HEK293T (cell line): ENCODE data around the gene TEKT3.

Source experiments
- CTCF ChIA-PET: fragments of 350-600 bp; formaldehyde crosslinking; extraction: SDS; loops from one replicate; lab custom pipeline; 2021; ENCODE audit warnings: antibody characterized with exemption, inconsistent platforms; lab: Yijun Ruan, JAX
- POLR2A ChIA-PET: fragments of 350-600 bp; formaldehyde crosslinking; extraction: SDS; loops from one replicate; lab custom pipeline; 2020; ENCODE audit warnings: antibody characterized with exemption, inconsistent platforms; lab: Yijun Ruan, JAX
- DNase-seq: peaks from one replicate; pipeline ENCODE4 v3.0.0; 2012; ENCODE audit warnings: mixed read lengths; ENCODE audit errors: extremely low spot score
- ARNT ChIP-seq: fragments of 450-650 bp; IDR thresholded peaks from 2 replicates; pipeline ENCODE4 v1.6.1; 2017; ENCODE audit warnings: mild to moderate bottlenecking
- BHLHE40 ChIP-seq: fragments of 450-650 bp; IDR thresholded peaks from 2 replicates; pipeline ENCODE4 v1.6.1; 2016; ENCODE audit warnings: mild to moderate bottlenecking, moderate library complexity, borderline replicate concordance
- CTBP1 ChIP-seq: fragments of 450-650 bp; IDR thresholded peaks from 2 replicates; pipeline ENCODE4 v1.6.1; 2016; ENCODE audit warnings: borderline replicate concordance
- ELF4 ChIP-seq: fragments of 450-650 bp; IDR thresholded peaks from 2 replicates; pipeline ENCODE4 v1.6.1; 2017; ENCODE audit warnings: antibody characterized with exemption
- FOXA1 ChIP-seq: fragments of 450-650 bp; IDR thresholded peaks from 2 replicates; pipeline ENCODE4 v1.6.1; 2016; ENCODE audit warnings: mild to moderate bottlenecking
- FOXK2 ChIP-seq: fragments of 450-650 bp; IDR thresholded peaks from 2 replicates; pipeline ENCODE4 v1.6.1; 2016; ENCODE audit warnings: mild to moderate bottlenecking
- FOXM1 ChIP-seq: fragments of 450-650 bp; IDR thresholded peaks from 2 replicates; pipeline ENCODE4 v1.6.1; 2017; ENCODE audit warnings: mild to moderate bottlenecking, borderline replicate concordance
- HDGF ChIP-seq: fragments of 450-650 bp; IDR thresholded peaks from 2 replicates; pipeline ENCODE4 v1.6.1; 2017; ENCODE audit warnings: antibody characterized with exemption, borderline replicate concordance
- L3MBTL2 ChIP-seq: fragments of 450-650 bp; conservative IDR thresholded peaks from 2 replicates; pipeline ENCODE4 v1.6.1; 2016; ENCODE audit warnings: mild to moderate bottlenecking
- LEF1 ChIP-seq: fragments of 450-650 bp; IDR thresholded peaks from 2 replicates; pipeline ENCODE4 v1.6.1; 2017; ENCODE audit warnings: mild to moderate bottlenecking, borderline replicate concordance
- NFRKB ChIP-seq: fragments of 450-650 bp; IDR thresholded peaks from 2 replicates; pipeline ENCODE4 v1.6.1; 2016; ENCODE audit warnings: mild to moderate bottlenecking, moderate library complexity
- PKNOX1 ChIP-seq: fragments of 450-650 bp; IDR thresholded peaks from 2 replicates; pipeline ENCODE4 v1.6.1; 2016
- SP1 ChIP-seq: fragments of 450-650 bp; IDR thresholded peaks from 2 replicates; pipeline ENCODE4 v1.6.1; 2017
- SUZ12 ChIP-seq: fragments of 450-650 bp; IDR thresholded peaks from 2 replicates; pipeline ENCODE4 v1.6.1; 2016; ENCODE audit warnings: mild to moderate bottlenecking
- TARDBP ChIP-seq: fragments of 450-650 bp; IDR thresholded peaks from 2 replicates; pipeline ENCODE4 v1.6.1; 2016
- ZNF384 ChIP-seq: fragments of 450-650 bp; IDR thresholded peaks from 2 replicates; pipeline ENCODE4 v1.6.1; 2016

TEKT3 gene

DNA sequence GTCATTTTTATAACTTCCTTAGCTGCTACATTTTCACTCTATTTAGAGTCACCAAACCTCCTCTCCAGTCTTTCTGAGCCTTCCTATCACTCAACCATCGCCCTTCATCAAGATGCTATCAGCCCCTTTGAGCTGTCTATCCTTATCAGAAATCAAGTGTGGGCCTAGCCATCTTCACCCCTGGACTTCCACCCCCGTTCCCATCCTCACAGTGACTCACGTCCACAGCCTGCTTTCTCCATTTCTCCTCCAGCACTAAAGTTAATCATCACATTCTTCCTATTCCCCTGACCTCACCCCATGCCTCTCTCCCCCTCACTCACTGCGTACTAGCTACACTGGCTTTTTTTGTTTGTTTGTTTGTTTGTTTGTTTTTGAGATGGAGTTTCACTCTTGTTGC, 2.4 kb upstream of the TEKT3 start:
- ChIA-PET POLR2A (no interaction called here), CTCF (no interaction called here)
- no peak for DNase-seq
- TF ChIP-seq SUZ12: no peak
- no peak for TF ChIP-seq BHLHE40
- no peak for TF ChIP-seq NFRKB

- ChIA-PET CTCF (no interaction called here), POLR2A (no interaction called here)
- no peak for DNase-seq
- TF ChIP-seq BHLHE40 (no peak), FOXK2 (no peak), TARDBP (no peak)
These were observed 1.1 kb upstream of the TEKT3 start for GRCh38 chr17:15342460-15342859.

DNA sequence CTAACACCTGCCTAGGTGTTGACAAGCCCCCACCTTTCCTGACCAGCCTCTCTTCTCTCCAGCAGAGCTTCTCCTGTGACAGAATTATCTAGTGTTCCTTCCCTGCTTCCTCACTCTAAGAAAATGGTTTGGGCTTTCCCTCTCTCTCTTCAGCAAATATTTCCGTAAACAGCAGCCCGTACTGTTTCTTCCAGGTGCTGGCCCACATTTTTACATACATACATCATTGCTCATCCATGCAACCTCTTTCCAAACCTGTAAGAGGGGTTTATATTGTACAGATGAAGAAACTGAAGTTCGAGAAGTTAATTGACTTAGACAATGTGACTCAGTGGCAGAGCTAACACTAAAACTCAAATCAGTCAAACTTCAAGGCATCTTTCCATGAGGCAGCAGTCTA, 569 bp upstream of the TEKT3 start:
- TF ChIP-seq FOXM1: no peak
- CTCF ChIA-PET: interaction anchor here (0.7 kb wide), 1 partner anchor 1178 kb away, joined by 3 read pairs; no protein-coding TSS in a partner anchor
- no peak for DNase-seq
- POLR2A ChIA-PET: no interaction called here

DNA sequence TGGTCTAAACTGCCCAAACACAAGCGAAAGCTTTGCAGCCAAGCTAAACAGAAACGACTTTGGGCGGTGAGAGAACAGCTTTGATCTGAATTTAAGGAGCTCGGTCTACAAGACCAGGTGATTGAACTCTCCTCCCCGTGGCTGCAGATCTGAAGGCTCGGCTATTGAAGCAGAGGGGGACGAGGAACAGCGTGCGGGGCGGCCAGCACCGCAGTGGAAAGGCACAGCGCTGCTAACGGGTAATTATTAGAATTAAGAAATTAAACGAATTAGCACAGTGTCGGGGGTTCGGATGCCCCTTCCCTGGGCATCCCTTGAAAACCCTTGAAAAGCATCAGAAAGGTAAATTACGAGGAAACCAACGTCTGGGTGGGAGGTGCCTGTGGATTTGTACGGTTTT, 431 bp downstream of the TEKT3 start:
- CTCF ChIA-PET: interaction anchor here (1.1 kb wide), 1 partner anchor 10 kb away, joined by 3 read pairs; no protein-coding TSS in a partner anchor
- DNase-seq: no peak
- TF ChIP-seq HDGF (no peak), ARNT (no peak), BHLHE40 (no peak), LEF1 (no peak), TARDBP (no peak), L3MBTL2 (no peak), FOXK2 (no peak), FOXM1 (no peak), ZNF384 (no peak), SP1 (no peak), ELF4 (no peak), CTBP1 (no peak), SUZ12 (no peak), NFRKB (no peak), PKNOX1 (no peak), FOXA1 (no peak)
- POLR2A ChIA-PET: no interaction called here

GRCh38 chr17:15335446-15335845, 6.0 kb downstream of the TEKT3 start:
- CTCF ChIA-PET: no interaction called here
- no peak for DNase-seq
- POLR2A ChIA-PET: no interaction called here
- TF ChIP-seq ZNF384 (no peak), TARDBP (no peak), FOXA1 (no peak), PKNOX1 (no peak), ARNT (no peak), NFRKB (no peak), ELF4 (no peak), FOXM1 (no peak), LEF1 (no peak), BHLHE40 (no peak), CTBP1 (no peak), SP1 (no peak)

DNA sequence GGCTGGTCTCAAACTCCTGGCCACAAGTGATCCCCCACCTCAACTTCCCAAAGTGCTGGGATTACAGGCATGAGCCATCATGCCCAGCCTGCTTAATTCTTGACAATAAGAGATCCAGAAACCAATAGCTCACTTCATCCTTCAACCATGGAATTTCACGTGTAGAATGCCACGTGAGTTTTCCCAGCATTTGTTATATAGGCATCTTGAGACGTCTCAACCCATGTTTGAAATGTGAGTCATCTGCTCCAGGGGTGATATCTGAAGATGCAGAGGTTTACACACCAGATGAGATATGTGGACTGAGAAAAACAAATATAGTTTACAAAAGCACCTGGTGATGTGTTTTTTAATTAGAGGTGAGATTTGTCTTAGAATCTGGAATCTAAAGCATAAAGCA, 7.1 kb downstream of the TEKT3 start:
- no peak for TF ChIP-seq ZNF384
- no peak for TF ChIP-seq PKNOX1
- no peak for TF ChIP-seq LEF1
- no peak for TF ChIP-seq CTBP1
- TF ChIP-seq HDGF: no peak
- no peak for TF ChIP-seq FOXM1
- no peak for TF ChIP-seq SP1
- no peak for TF ChIP-seq FOXK2
- TF ChIP-seq BHLHE40: no peak
- TF ChIP-seq ELF4: no peak
- no peak for TF ChIP-seq TARDBP
- TF ChIP-seq NFRKB: no peak
- TF ChIP-seq ARNT: no peak
- TF ChIP-seq SUZ12: no peak
- no peak for TF ChIP-seq FOXA1
- no peak for TF ChIP-seq L3MBTL2
- no peak for DNase-seq
- POLR2A ChIA-PET: no interaction called here
- CTCF ChIA-PET: no interaction called here

- CTCF ChIA-PET: no interaction called here
- TF ChIP-seq FOXK2 (no peak), FOXM1 (no peak), SUZ12 (no peak), PKNOX1 (no peak), ELF4 (no peak), LEF1 (no peak), NFRKB (no peak), ARNT (no peak), HDGF (no peak), L3MBTL2 (no peak), SP1 (no peak), FOXA1 (no peak), ZNF384 (no peak), BHLHE40 (no peak), CTBP1 (no peak), TARDBP (no peak)
- POLR2A ChIA-PET: no interaction called here
- no peak for DNase-seq
These were observed 9.1 kb downstream of the TEKT3 start for GRCh38 chr17:15332338-15332737.
